ENCODE data around the gene MYL12A. TPM values are rescaled to one million over a fixed set of nuclear protein-coding genes. Genes with fewer than 3 reads are reported as not detected.

Gene MYL12A
- total RNA-seq, 3 donors from 2014 or later: 166 to 171 (median 169) TPM

DNA sequence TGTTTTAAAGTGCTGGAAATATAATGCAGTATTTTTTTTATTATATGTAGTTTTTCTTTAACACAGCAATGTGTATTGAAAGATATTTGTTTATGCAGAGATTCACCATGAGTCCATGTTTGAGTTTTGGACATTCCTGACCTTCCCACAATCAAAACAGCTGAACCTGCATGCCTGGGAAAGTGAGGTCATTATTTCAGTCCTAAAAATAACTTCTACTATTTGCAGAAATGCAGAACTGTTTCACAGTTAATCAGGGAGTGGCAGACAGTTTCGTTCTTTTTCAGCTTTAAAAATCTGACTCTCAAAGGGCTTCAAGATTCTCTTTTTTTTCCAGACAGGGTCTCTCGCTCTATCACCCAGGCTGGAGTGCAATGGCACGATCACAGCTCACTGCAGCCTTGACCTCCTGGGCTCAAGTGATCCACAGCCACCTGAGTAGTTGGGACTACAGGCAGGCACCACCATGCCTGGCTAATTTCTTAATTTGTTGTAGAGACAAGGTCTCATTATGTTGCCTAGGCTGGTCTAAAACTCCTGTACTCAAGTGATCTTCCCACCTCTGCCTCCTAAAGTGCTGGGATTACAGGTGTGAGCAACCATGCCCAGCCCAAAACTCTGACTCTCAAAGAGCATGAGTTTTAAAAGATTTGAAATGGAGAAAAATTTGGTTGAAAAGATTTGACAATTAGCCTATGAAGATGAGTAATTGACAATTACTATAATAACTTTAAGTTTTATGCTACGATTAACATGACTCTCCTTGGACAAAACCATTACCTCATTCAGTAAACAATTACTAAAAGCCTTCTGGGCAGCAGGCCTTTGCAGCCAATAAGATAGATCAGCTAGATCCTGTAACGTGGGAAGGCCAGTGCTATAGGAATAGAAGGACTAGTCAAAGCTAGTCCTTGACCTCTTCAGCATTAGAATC lies 9.4 kb downstream of the MYL12A start:
- no peak overlapping the region for H3K4me3 Mint-ChIP-seq
- peaks cover 83% of the 10 kb centered on the region for H3K4me1 Mint-ChIP-seq (ENCODE audit: low read depth)
- DNase-seq: no peak
- H3K27me3 Mint-ChIP-seq (ENCODE audit: low read depth): no peaks in the 10 kb centered on the region
- no peaks in the 10 kb centered on the region for H3K9me3 Mint-ChIP-seq
- ATAC-seq: no peak
- peaks cover 53% of the 10 kb centered on the region for H3K36me3 Mint-ChIP-seq (ENCODE audit: insufficient read depth)

DNA sequence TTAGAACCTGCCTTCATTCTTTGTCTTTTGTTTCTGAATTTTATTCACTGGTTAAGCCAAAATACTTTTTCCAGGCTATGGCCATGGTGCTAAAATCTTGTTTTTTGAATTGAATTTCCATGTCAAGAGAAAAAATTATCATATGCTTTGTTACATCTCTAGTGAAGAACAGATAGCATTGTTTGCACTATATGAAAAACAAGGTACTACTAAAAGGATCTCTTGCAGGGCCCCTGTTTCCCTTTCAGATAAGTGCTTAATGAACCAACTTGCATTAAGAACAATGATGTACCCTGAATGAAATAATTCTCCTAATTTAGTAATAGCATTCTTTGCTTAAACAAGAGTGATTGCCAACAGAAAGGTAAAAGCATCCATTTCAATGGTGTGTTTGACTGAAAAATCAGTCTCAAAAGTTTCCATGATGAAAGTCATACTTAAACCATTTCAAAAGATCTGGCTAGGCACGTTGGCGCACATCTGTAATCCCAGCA lies 10.1 kb downstream of the MYL12A start:
- peaks cover 55% of the 10 kb centered on the region for H3K36me3 Mint-ChIP-seq (ENCODE audit: insufficient read depth)

DNA sequence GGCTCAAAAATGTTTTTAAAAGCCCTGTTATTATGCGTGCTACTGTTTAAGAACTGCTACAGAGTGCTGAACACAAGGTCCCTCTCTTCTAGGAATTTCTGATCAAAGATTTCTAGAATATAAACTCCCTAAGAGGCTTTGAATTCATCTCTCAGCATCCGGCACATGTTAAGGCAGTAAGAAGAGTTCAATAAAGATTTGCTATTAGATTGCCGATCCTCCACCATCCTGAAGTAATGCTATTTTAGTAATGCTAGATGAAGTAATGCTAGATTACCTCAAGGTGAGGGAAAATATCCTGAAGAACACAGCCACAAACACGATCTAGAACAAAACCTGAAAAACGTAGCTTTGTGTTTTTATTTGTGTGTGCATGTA lies 13.4 kb downstream of the MYL12A start:
- peak overlapping the region; percentile 98 for H3K4me3 Mint-ChIP-seq
- H3K4me1 Mint-ChIP-seq (ENCODE audit: low read depth): peaks cover 78% of the 10 kb centered on the region
- no peaks in the 10 kb centered on the region for H3K9me3 Mint-ChIP-seq
- peaks cover 33% of the 10 kb centered on the region for H3K36me3 Mint-ChIP-seq (ENCODE audit: insufficient read depth)
- ATAC-seq (no peak), DNase-seq (no peak)
- no peaks in the 10 kb centered on the region for H3K27me3 Mint-ChIP-seq (ENCODE audit: low read depth)

More for the DNA sequence above, 10.1 kb downstream of the MYL12A start:
- DNase-seq (no peak), ATAC-seq (no peak)
- H3K27me3 Mint-ChIP-seq (ENCODE audit: low read depth): no peaks in the 10 kb centered on the region
- peaks cover 76% of the 10 kb centered on the region for H3K4me1 Mint-ChIP-seq (ENCODE audit: low read depth)
- no peaks in the 10 kb centered on the region for H3K9me3 Mint-ChIP-seq
- H3K4me3 Mint-ChIP-seq: no peak overlapping the region

DNA sequence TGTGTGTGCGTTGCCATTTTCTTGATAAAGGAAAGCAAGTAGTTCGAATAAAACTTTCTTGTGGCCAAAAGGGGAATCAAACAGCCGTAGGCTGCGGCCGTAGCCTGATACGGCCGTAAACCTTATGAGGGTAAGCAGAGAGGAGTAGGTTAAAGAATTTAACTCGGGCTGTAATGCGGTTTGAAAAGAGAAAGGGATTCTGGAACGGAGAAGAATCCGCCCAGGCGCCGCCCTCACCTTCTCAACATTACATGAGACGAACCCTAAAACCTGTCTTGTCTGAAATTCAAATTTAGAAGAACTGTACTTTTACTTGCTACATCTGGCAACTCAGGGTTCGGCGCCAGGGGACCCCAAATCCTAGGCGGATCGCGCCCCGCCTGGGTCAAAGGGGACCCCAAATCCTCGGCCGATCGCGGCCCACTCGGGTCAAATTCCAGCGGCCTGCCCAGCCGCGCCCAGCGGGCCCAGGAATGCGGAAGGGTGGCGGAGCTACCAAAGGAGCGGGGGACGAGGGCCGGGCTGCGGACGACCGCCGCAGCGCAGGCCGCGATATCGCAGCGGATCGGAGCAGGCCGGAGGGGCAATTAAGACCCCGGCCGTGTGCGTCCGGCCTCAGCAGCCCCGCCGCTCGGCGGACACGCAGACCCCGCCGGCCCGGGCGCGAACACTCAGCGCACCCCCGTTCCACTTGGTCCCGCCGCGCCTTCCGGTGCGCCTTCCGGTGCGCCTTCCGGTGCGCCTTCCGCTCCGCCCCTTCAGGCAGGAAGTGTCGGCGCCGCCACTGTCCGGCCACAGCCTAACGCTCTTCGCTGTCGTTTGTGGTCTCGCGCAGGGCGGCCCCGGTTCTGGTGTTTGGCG lies 14.0 kb downstream of the MYL12A start, which contains the start of gene MYL12B:
Gene MYL12B (plus strand): TSS at position 761 of the 861 bp plus-strand sequence. CDS start 10,766 bp downstream, outside the sequence.
- Mint-ChIP-seq H3K9me3 (no peaks in the 10 kb centered on the region), H3K4me1 (ENCODE audit: low read depth) (peaks cover 78% of the 10 kb centered on the region), H3K36me3 (ENCODE audit: insufficient read depth) (peaks cover 27% of the 10 kb centered on the region), H3K27me3 (ENCODE audit: low read depth) (no peaks in the 10 kb centered on the region), H3K4me3 (peak within 1 kb of the TSS; percentile 98)
- peak; percentile 85 to 87 for ATAC-seq
- peak; percentile 59 for DNase-seq

DNA sequence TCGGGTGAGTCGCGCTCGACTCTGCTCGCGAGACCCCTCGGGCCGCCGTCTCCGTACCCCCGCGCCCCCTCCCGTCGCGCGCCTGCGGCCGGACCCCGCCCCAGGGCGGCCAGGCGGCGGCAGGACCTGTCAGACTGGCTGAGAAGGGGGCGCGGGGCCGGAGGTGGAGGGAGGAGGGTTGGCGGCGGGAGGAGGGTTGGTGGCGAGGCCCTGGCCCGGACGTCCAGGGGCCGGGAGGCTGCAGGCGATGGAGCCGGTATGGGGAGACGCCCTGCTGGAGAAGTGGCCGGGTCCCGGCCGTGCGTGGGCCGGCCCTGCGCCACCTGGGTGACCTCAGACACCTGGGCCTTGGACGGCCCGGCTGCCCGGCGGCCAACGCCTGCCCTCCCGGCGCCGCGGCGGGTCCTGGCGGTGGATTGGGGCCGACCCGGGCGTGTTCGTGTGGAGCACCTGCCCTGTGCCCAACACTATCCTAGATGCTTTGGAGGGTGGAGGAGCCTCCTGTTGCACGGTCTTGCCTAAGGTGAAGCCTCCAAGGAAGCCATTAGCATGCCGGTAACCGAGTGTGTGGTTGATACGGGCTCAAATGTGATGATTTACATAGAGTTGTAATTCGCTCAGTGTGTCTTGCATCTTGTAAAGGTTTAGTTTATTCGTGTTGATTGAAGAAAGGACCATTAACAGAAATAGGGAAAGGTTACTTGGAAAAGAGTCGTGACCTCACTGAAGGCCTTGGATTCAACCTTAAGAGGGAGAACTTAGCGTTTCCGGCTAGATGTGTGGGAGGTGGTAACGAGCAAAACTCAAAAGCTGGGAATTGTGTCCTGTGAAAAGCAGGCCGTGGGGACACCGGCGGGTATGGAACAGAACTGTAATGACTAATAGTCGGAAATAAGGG lies 14.9 kb downstream of the MYL12A start:
- no peaks in the 10 kb centered on the region for H3K9me3 Mint-ChIP-seq
- ATAC-seq (peak; percentile 36 to 47), DNase-seq (peak; percentile 14)
- peak overlapping the region; percentile 98 for H3K4me3 Mint-ChIP-seq
- H3K27me3 Mint-ChIP-seq (ENCODE audit: low read depth): no peaks in the 10 kb centered on the region
- H3K4me1 Mint-ChIP-seq (ENCODE audit: low read depth): peaks cover 78% of the 10 kb centered on the region
- H3K36me3 Mint-ChIP-seq (ENCODE audit: insufficient read depth): peaks cover 20% of the 10 kb centered on the region

DNA sequence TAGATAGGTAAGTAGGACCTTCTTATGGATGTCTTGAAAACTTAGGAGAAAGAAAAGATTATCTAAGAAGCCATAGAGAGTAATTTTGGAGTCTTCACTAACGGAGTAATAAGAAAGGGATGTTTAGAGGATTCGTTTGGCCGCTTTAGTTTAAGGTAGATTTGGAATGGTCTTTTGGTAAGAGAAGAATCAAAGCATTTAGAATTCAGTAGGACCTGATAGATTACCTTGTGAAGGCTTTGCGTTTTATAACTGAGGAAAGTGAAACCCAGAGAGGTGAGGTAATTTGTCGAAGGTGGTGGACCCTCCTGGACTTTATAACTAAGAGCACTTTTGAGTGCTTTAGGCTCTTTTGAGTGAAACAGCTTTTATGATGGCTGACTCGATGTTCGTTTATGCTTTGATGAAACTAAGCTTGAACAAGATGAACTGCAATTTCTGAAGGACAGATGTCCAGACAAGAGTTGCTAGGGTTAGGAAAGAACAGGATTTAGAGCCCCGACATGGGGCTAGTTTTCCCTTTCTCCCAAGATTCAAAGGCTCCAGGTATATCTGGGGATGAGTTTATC lies 15.6 kb downstream of the MYL12A start:
- H3K4me3 Mint-ChIP-seq: peak overlapping the region; percentile 90
- DNase-seq: no peak
- H3K27me3 Mint-ChIP-seq (ENCODE audit: low read depth): no peaks in the 10 kb centered on the region
- H3K36me3 Mint-ChIP-seq (ENCODE audit: insufficient read depth): peaks cover 12% of the 10 kb centered on the region
- H3K4me1 Mint-ChIP-seq (ENCODE audit: low read depth): peaks cover 75% of the 10 kb centered on the region
- no peak for ATAC-seq
- no peaks in the 10 kb centered on the region for H3K9me3 Mint-ChIP-seq

DNA sequence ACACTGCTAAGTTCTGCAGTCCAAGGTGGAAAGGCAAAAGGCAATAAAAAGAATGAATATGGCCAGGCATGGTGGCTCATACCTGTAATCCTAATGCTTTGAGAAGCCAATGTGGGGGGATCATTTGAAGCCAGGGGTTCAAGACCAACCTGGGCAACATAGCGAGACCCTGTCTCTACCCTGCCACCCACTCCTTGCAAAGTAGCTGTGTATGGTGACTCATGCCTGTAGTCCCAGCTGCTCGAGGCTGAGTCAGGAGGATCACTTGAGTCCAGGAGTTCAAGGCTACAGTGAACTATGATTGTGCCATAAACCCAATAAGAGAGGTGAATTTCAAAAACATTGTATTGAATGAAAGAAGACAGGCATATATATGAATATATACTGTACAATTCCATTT lies 16.8 kb downstream of the MYL12A start:
- Mint-ChIP-seq H3K27me3 (ENCODE audit: low read depth) (no peaks in the 10 kb centered on the region), H3K36me3 (ENCODE audit: insufficient read depth) (peaks cover 11% of the 10 kb centered on the region), H3K4me1 (ENCODE audit: low read depth) (peaks cover 78% of the 10 kb centered on the region), H3K9me3 (no peaks in the 10 kb centered on the region), H3K4me3 (peak overlapping the region; percentile 60)
- DNase-seq (no peak), ATAC-seq (no peak)

DNA sequence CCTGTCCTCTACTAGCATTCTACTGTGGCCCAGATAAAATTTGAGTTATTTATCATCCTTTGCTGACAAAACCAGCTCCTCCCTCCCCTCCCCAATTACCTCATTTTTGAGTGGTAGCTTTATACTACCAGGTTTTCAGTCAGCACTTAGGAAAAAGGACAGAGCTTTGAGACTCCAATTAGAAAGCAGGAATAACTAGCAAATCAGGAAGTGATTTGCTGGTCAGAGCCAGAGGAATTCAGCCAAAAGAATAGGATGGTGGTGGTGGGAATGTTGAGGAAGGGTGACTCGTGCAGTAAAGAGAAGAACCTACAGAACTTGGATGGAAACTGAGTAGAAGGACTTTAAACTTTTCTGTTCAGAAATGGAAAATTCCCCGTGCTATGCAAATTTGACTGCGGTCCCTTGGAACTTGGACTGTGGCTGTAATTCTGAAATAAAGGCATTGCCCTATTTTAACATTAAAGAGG lies 18.0 kb downstream of the MYL12A start:
- H3K36me3 Mint-ChIP-seq (ENCODE audit: insufficient read depth): peaks cover 10% of the 10 kb centered on the region
- no peaks in the 10 kb centered on the region for H3K9me3 Mint-ChIP-seq
- peak overlapping the region; percentile 29 for H3K4me3 Mint-ChIP-seq
- peaks cover 78% of the 10 kb centered on the region for H3K4me1 Mint-ChIP-seq (ENCODE audit: low read depth)
- no peak for ATAC-seq
- H3K27me3 Mint-ChIP-seq (ENCODE audit: low read depth): no peaks in the 10 kb centered on the region
- no peak for DNase-seq

DNA sequence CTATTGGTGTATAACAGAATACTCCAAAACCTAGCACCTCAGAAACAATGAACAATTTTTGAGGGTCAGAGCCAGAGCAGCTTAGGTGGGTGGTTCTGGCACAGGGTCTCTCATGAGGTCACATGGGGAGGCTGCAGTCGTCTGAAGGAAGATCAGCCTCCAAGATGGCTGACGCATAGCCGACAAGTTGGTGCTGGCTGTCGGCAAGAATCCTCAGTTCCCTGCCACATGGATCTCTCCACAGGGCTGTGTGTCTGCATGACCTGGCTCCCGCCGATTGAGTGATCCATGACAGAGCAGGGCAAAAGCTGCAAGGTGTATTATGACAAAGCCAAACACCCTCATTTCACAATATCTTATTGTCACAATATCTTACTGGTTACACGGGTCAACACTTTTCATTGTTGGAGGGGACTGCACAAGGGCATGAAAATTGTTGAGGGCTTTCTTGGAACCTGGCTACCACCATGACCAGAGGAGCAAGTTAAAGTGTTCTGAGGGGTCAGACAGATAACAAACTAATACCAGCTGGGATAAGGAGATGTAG lies 18.5 kb downstream of the MYL12A start:
- H3K4me1 Mint-ChIP-seq (ENCODE audit: low read depth): peaks cover 79% of the 10 kb centered on the region
- H3K27me3 Mint-ChIP-seq (ENCODE audit: low read depth): no peaks in the 10 kb centered on the region
- no peak for DNase-seq
- no peak for ATAC-seq
- H3K4me3 Mint-ChIP-seq: peak overlapping the region; percentile 43
- no peaks in the 10 kb centered on the region for H3K9me3 Mint-ChIP-seq
- peaks cover 10% of the 10 kb centered on the region for H3K36me3 Mint-ChIP-seq (ENCODE audit: insufficient read depth)

DNA sequence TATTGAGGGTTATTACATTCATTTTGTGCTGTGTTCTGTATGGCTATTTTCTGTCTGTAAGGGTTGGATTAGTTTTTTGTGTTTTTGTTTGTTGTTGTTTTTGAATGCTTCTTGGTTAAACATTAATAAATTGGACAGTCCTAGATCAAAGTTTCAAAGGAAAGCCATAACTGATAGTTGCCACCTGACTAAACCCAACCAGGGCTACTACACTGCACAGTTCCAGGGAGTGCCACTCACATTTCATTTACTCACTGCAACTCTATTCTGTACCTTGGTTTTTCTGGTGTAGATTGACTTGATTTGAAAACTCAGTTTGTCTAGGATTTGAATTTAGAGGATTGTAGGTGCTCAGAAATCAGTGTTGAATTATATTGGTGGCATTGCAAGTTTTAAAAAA lies 20.7 kb downstream of the MYL12A start:
- DNase-seq: no peak
- Mint-ChIP-seq H3K36me3 (ENCODE audit: insufficient read depth) (peaks cover 10% of the 10 kb centered on the region), H3K4me1 (ENCODE audit: low read depth) (peaks cover 89% of the 10 kb centered on the region), H3K4me3 (no peak overlapping the region), H3K9me3 (no peaks in the 10 kb centered on the region), H3K27me3 (ENCODE audit: low read depth) (no peaks in the 10 kb centered on the region)
- ATAC-seq: no peak

DNA sequence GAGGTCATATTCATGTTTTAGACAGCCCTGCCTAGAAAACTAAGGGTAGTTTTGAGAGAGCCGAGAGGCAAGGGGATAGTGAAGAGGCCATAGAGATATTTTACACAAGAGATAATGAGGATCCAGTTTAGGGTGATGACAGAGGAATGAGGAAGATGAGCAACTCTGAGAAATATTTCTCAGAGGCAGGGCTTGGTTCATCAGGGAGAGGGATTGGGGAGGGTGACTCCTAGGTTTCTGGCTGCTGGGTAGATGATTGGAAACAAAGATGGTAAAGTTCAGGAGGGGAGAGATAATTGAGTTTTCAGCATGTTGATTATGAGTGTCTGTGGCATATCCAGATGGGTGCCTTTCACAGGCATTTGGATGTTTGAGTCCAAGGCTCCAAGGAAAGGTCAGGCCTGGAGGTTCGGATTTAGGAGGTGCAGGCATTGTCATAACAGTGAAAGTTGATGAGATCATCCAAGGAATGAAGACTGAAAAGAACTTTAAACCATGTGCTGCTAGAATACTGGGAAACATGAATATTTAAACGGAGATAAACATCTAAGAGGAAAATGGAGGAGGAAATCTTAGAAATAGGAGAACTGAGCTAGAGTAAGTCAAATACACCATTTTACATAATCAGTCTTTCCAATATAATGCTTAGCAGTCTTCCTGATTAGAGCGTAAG lies 21.8 kb downstream of the MYL12A start:
- Mint-ChIP-seq H3K4me3 (peak overlapping the region; percentile 17), H3K36me3 (ENCODE audit: insufficient read depth) (peaks cover 19% of the 10 kb centered on the region), H3K9me3 (no peaks in the 10 kb centered on the region), H3K27me3 (ENCODE audit: low read depth) (no peaks in the 10 kb centered on the region), H3K4me1 (ENCODE audit: low read depth) (peaks cover 81% of the 10 kb centered on the region)
- DNase-seq (no peak), ATAC-seq (no peak)

DNA sequence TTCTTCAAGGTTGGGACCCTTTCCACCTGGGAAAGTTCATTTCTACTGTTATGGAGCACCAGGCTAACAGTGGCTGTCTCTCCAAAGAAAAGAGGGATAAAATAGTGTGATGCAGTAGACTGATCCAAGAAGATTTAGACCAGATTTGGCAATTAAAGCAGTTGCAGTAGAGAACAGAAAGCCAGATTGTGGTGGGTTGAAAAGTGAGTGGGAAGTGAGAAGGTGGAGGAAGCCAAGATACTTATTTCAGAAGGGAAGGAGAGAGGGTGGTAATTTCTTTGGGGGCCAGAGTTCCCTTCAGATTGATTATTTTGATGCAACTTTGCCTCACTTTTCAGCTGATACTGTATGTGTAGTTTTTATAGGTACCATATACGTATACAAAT lies 22.3 kb downstream of the MYL12A start:
- Mint-ChIP-seq H3K27me3 (ENCODE audit: low read depth) (no peaks in the 10 kb centered on the region), H3K4me1 (ENCODE audit: low read depth) (peaks cover 77% of the 10 kb centered on the region), H3K9me3 (no peaks in the 10 kb centered on the region), H3K36me3 (ENCODE audit: insufficient read depth) (peaks cover 18% of the 10 kb centered on the region), H3K4me3 (peak overlapping the region; percentile 13)
- DNase-seq (no peak), ATAC-seq (peak in 1 of 2 donors; percentile 24)

Data from activated T-cell treated with anti-CD3 and anti-CD28 coated beads, Interleukin-2, amount 50 U/mL, for 4 hours (primary cell).